Kidney epithelial cell (primary cell): ENCODE measurements around the gene KLHL26. TPM values are rescaled to one million over a fixed set of nuclear protein-coding genes. Genes with fewer than 3 reads are reported as not detected.

Experiments
- DNase-seq: peaks from one replicate; pipeline ENCODE4 v3.0.0-alpha.2; 2010; ENCODE audit warnings: low read depth
- H3K27me3 ChIP-seq: 2 replicates; pipeline ENCODE4 v1.6.0; 2011; ENCODE audit warnings: low read length; ENCODE audit not compliant: control insufficient read depth, insufficient read depth
- H3K36me3 ChIP-seq: 2 replicates; pipeline ENCODE4 v1.5.1; 2011; ENCODE audit warnings: low read length; ENCODE audit not compliant: control insufficient read depth, insufficient read depth
- H3K4me3 ChIP-seq: 2 replicates; pipeline ENCODE4 v1.5.1; 2011; ENCODE audit warnings: low read depth, mild to moderate bottlenecking, control low read depth, low read length
- CTCF ChIP-seq: IDR thresholded peaks from 2 replicates; pipeline ENCODE4 v1.5.1; 2011; ENCODE audit warnings: mild to moderate bottlenecking, moderate library complexity, low read length, control low read depth, inconsistent platforms; ENCODE audit not compliant: insufficient read depth, poor library complexity, severe bottlenecking
- total RNA-seq: library from RNA; depleted of rRNA; stranded (reverse); fragments of >200 nt; gene quantifications from 2 replicates; pipeline ENCODE4 v1.2.3, GENCODE V29; 2015

The KLHL26 gene
- total RNA-seq, 1 donor from 2014 or later: 7.5 TPM

DNA sequence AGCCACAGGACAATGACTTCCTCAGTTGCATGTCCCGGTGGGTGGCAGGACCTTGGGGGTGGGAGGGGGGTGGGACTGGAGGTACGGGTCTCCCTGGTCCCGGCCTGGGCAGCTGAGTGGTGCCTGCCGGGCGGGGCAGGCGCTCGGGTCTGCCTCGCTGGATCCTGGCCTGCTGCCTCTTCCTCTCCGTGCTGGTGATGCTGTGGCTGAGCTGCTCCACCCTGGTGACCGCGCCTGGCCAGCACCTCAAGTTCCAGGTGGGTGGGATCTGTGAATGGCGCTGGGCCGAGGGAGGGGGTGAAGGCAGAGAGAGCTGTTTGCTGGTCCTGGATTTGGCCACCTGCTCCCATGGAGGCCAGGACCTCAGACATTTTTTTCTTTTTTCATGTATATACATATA is 18.6 kb upstream of the KLHL26 start:
- H3K27me3 ChIP-seq: peaks cover 21% of the 10 kb centered on the region
- TF ChIP-seq CTCF: no peak
- H3K4me3 ChIP-seq: no peak overlapping the region
- H3K36me3 ChIP-seq: no peaks in the 10 kb centered on the region
- no peak for DNase-seq

GRCh38 chr19:18620311-18620710 is 16.5 kb upstream of the KLHL26 start:
- no peak for TF ChIP-seq CTCF

GRCh38 chr19:18620902-18621301 is 15.9 kb upstream of the KLHL26 start:
- TF ChIP-seq CTCF: no peak
- no peak for DNase-seq

More at GRCh38 chr19:18620311-18620710, 16.5 kb upstream of the KLHL26 start:
- no peak for DNase-seq
- Histone ChIP-seq H3K36me3 (no peaks in the 10 kb centered on the region), H3K4me3 (no peak overlapping the region), H3K27me3 (peaks cover 6% of the 10 kb centered on the region)

GRCh38 chr19:18626906-18627305 is 9.9 kb upstream of the KLHL26 start:
- peaks cover 2% of the 10 kb centered on the region for H3K27me3 ChIP-seq
- H3K36me3 ChIP-seq: no peaks in the 10 kb centered on the region
- no peak for DNase-seq
- H3K4me3 ChIP-seq: no peak overlapping the region
- TF ChIP-seq CTCF: no peak

More at GRCh38 chr19:18620902-18621301, 15.9 kb upstream of the KLHL26 start:
- H3K27me3 ChIP-seq: peaks cover 4% of the 10 kb centered on the region
- H3K4me3 ChIP-seq: no peak overlapping the region
- H3K36me3 ChIP-seq: no peaks in the 10 kb centered on the region

DNA sequence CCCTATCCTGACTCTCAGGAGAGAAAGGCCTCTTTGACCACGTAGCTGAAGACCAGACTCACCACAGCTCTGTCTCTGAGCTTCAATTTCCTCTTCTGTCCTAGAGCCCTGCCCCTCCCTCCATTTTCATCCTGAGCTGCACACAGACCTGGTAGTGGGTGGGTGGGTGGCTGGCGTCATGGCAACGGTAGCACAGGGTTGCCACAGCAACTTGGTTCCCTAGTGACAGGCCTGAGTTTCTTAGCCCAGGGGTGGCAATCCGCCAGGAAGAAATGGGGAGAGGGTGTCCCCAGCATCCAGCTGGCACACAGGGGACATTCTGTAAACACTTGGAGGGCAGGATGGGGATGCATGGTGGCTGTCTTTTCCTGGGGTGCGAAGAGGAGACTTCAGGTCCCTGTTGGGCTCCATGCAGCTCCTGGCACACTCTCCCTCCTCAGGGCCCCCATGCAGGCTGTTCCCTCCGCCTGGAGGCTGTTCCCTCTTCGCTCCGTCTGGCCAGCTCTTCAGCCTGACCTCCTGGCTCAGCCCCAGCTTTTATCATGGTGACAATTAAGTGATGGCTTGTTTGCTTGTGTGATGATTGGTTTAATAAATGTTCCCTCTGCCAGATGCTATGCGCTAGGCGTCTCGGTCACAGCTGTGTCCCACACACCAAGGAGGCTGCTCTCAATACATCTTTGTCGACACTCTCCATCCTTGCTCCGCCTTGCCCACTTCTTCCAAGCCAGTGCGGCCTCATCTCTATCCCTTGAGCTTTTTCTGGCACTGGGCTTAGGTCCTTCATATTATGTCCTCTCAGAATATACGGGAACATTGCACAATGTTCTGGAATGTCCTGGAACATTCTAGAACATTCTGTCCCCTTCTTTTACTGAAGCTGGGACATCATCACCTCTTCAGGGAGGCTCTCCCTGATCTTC is 7.4 kb upstream of the KLHL26 start:
- Histone ChIP-seq H3K4me3 (no peak overlapping the region), H3K36me3 (no peaks in the 10 kb centered on the region), H3K27me3 (peaks cover 6% of the 10 kb centered on the region)
- TF ChIP-seq CTCF: no peak
- DNase-seq: no peak
